Skeletal muscle cell (primary cell): ENCODE measurements around the gene SEPTIN5.
"Not testable (repeated sequence)": the region's sequence is repeated elsewhere in the genome, so short reads cannot be mapped to it uniquely, and the experiment has no call there.

Source experiments
- DNase-seq: peaks from one replicate; pipeline ENCODE4 v3.0.0-alpha.2; 2010; ENCODE audit warnings: low read depth
- H3K4me3 ChIP-seq: 2 replicates; pipeline ENCODE4 v1.5.1; 2011; ENCODE audit warnings: low read depth, mild to moderate bottlenecking, control low read depth, low read length, moderate library complexity

SEPTIN5 gene

GRCh38 chr22:19680287-19680881 is 33.9 kb upstream of the SEPTIN5 start:
- no peak for DNase-seq
- no peak overlapping the region for H3K4me3 ChIP-seq

- no peak overlapping the region for H3K4me3 ChIP-seq
- DNase-seq: no peak
Measured at GRCh38 chr22:19680911-19681862, 33.1 kb upstream of the SEPTIN5 start.

GRCh38 chr22:19681863-19682245 is 32.4 kb upstream of the SEPTIN5 start:
- no peak for DNase-seq
- no peak overlapping the region for H3K4me3 ChIP-seq

- DNase-seq: no peak
- H3K4me3 ChIP-seq: no peak overlapping the region
Measured at GRCh38 chr22:19686946-19687345, 27.4 kb upstream of the SEPTIN5 start.

- no peak for DNase-seq
- no peak overlapping the region for H3K4me3 ChIP-seq
Measured at GRCh38 chr22:19687561-19688300, 26.6 kb upstream of the SEPTIN5 start.

- no peak for DNase-seq
- no peak overlapping the region for H3K4me3 ChIP-seq
Measured at GRCh38 chr22:19688301-19689290, 25.7 kb upstream of the SEPTIN5 start.

GRCh38 chr22:19689408-19689807 is 24.9 kb upstream of the SEPTIN5 start:
- no peak for DNase-seq
- no peak overlapping the region for H3K4me3 ChIP-seq

- H3K4me3 ChIP-seq: peak overlapping the region; percentile 25
Measured at GRCh38 chr22:19691007-19691720, 23.1 kb upstream of the SEPTIN5 start.

GRCh38 chr22:19691721-19692341 is 22.5 kb upstream of the SEPTIN5 start:
- peak; percentile 24 for DNase-seq
- H3K4me3 ChIP-seq: peak overlapping the region; percentile 25

More at GRCh38 chr22:19691007-19691720, 23.1 kb upstream of the SEPTIN5 start:
- DNase-seq: no peak

- no peak for DNase-seq
- H3K4me3 ChIP-seq: no peak overlapping the region
Measured at GRCh38 chr22:19693581-19693980, 20.7 kb upstream of the SEPTIN5 start.

- H3K4me3 ChIP-seq: no peak overlapping the region
- no peak for DNase-seq
Measured at GRCh38 chr22:19693981-19694670, 20.2 kb upstream of the SEPTIN5 start.

- no peak overlapping the region for H3K4me3 ChIP-seq
Measured at GRCh38 chr22:19694696-19695095, 19.6 kb upstream of the SEPTIN5 start.

GRCh38 chr22:19696504-19697276 is 17.6 kb upstream of the SEPTIN5 start:
- H3K4me3 ChIP-seq: no peak overlapping the region
- no peak for DNase-seq

More at GRCh38 chr22:19694696-19695095, 19.6 kb upstream of the SEPTIN5 start:
- no peak for DNase-seq

GRCh38 chr22:19697871-19698270 is 16.4 kb upstream of the SEPTIN5 start:
- H3K4me3 ChIP-seq, DNase-seq: not testable (repeated sequence)

GRCh38 chr22:19700790-19701419 is 13.4 kb upstream of the SEPTIN5 start:
- H3K4me3 ChIP-seq: no peak overlapping the region
- DNase-seq: no peak

- no peak for DNase-seq
- H3K4me3 ChIP-seq: no peak overlapping the region
Measured at GRCh38 chr22:19701420-19702145, 12.7 kb upstream of the SEPTIN5 start.
